Measurements from ENCODE around the gene PTPRG. TPM values are rescaled to one million over a fixed set of nuclear protein-coding genes. Genes with fewer than 3 reads are reported as not detected.

Gene PTPRG
- total RNA-seq, 1 experiment from 2014 or later = not detected

DNA sequence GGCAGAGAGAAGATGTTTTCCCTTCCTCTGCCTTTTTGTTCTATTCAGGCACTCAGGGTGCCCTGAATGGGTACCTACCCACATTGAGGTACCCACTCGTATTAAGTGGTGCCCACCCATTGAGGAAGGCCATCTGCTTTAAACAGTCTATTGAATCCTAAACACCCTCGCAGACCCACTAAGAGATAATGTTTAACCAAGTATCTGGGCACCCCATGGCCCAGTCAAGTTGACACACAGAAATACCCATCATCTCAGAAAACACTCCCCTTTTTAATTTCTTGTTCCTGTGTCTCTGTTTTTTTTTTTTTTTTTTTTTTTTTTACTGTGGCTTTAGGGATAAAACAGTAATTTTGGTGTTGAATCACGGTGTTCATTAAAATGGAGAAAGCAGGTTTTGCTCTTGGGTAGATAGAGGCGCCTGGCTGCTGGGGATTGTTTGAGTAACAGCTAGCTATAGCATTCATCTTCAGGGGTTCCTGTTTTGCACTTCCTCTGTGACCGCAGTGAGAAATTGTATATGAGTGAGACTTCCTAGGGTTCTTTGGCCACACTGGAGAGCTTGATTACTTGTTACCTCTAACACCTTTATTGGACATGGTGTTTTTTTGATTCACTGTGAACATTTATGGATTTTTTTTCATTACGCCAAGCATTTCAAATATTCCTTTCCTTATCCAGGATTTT is 259.1 kb downstream of the PTPRG start:
- no peak for DNase-seq (ENCODE audit: low spot score)

DNA sequence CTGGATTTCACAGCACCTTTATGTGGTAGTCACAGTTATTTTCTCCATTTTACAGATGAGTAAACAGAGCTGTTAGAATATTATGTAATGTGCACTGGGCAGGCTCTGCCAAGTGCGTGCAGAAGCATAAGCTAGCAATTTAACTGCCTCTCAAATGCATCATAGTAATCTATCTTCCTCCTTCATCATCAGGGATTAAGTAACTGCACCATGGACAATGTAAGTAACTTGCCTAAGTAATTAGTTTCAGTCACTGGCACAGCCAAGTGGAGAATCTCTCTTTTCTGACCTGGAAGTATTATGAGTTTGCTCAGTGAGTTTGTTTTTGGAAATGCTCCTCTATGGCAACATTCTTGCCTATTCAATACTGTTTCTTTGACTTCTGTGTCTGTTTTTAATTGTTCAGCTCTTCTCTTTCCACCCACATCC is 260.5 kb downstream of the PTPRG start:
- DNase-seq (ENCODE audit: low spot score) = no peak

DNA sequence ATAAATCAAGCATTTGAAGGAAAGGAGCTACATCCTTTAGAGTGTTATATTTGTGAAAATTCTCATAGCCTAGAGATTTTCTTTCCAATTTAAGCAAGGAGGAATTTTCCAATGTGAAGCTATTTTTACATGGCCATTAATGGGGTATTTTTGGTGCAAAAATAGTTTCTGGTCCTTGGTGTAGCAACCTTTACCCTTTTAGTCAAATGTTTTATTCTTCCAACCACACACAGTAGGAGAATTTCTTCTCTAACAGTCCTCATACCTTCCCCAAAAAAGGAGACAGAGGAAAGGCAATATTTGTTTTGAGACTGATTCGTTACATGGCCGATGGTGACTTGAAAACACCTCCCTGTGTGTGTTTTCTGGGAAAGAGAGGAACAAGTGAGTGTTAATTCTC is 261.2 kb downstream of the PTPRG start:
- DNase-seq (ENCODE audit: low spot score) = no peak

DNA sequence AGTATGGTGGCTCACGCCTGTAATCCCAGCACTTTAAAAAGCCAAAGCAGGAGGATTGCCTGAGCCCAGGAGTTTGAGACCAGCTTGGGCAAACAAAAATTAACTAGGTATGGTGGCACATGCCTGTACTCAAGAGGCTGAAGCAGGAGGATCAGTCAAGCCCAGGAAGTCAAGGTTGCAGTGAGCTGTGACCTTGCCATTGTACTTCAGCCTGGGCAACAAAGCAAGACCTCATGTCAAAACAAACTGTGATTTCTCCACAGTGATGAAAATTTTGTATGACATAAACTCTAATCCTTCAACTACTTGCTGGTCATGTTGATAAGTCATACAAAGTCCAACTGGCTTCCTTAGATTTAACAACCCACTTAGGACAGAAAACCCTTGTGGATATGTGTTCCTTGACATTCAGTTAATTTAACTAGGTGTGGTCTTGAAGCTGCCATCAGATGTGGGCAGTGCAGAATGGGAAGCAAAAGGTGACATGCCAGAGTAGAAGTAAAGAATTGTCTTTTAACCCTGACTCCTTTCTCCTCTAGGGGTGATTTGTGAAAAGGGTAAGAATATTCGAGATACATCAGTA is 263.3 kb downstream of the PTPRG start:
- no peak for DNase-seq (ENCODE audit: low spot score)

DNA sequence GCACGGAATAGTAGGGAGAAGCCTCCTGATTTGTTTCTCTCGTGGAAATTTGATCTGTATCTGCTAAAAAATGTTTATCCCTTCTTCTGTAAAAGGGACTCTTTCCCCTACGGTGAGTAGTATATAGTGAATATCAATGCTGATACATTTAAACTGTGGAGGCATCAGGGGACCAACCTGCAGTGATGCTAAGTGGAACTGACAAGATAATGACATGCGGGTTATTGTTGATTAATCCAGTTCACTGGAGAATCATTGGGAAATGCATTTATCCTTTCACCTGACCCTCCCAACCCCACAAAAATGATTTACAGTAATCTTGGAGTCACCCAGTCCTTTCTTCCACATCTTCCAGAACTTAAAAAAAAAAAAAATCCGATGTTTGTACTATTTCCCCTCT is 264.8 kb downstream of the PTPRG start:
- DNase-seq (ENCODE audit: low spot score) = no peak

DNA sequence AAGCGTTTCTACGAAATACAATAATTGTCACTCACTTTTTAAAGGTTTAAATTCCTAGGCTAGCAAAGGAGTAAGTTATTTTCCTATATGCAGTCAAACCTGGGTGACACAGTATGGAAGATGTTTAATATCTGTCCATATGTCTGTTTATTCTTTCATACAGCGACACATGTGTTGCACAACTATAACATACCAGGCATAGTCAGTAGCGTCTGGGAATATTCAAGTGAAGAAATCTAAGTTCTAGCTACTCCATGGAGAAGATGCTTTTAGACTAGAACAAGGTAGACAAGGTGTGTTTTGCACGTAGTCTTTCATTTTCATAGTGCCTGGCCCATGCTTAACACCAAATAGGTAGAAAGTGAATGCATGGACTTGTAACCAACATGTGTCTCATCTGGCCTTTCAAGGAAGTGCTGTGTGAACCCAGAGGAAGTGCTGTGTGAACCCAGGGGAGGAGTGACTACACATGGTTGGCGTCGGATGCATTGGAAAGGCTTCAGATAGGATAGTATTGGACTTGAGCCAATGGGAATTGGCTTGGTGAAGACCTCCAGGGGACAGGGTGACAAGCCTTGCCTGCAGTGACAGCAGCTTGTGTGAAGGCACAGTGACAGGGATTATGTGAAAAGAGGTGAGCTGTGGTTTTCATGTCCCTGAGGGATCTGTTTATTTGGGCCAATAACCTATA is 267.0 kb downstream of the PTPRG start:
- no peak for DNase-seq (ENCODE audit: low spot score)

DNA sequence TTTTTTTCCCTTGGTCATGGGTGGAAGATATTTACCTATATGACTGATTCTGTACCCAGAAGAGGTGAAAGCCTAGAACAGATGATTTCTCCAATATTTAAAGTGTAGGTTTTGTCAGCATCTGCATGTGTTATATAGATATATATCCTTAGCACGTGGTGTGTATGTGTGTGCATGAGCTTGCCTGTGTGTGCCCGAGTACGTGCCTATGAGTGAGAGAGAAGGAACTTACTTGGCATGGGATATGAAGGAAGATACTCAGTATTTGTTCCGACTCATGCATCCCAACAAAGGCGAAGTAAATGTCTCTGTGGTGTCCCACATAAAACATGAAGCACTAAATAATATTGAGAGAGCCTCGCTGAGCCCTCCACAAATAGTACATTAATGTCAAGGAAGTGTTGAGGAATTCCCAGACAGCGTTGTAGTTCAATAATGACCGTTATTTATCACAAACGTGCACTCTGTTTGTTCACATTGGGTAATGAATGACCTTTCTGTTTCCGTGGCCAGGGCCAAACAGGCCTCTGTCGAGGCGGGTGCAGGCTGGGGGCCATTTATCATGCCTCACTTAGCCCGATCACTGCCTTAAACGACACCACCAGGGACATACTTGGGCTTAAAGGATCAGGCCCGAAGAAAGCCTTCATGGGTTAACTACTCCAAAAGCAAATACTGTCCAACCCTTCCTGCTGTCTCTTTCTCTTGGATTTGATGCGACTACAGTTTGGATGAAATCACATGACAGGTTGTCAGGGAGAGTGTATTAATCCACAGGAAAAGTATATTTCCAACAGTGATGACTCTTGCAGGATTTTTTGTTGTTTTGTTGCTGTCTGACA is 267.7 kb downstream of the PTPRG start:
- DNase-seq (ENCODE audit: low spot score) = no peak

DNA sequence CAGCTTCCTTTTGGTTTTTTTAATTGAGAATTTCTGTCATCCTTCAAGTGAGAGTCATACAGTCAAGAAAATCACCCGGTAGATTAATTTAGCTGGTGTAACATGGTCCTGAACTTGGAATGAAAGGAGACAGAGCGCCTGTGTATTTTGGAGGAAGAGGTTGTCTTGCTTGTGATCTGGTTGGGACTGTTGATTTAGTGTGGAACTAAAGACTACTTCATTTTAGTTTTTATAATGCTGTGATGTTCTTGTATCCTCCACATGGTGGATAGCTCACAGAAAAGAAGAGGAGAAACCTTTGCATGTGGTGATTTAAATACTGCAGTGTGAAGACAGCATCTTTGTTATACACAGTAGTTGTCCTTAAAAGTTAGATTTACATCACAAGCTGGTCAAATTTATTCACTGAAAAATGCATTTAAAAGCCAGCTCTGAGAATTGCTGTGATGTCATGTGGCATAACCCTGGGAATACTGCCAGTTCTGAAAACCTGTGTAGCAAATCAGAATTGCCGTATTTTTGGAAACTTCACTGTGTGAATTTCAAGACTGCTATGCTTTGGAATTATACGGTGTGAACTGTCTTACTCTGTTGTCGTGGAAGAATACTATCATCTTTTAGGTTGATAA is 268.5 kb downstream of the PTPRG start:
- no peak for DNase-seq (ENCODE audit: low spot score)

DNA sequence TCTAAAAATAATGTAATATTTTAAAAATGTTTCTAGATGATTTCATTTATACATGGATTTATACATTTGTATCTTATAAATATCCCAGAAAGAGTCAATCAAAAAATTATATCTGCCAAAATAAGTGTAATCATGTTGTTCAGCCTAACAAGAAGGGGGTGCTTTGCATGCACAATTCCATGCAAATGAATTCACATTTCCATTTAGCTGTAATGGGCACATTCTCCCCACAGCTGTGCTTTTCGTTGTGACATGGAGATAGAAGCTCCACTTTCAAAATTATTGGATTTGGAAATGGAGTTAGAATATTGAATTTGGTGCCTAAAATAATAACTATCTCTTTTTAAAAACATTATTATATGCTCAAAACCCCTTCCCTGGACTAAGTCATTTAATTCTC is 270.6 kb downstream of the PTPRG start:
- DNase-seq (ENCODE audit: low spot score) = no peak

DNA sequence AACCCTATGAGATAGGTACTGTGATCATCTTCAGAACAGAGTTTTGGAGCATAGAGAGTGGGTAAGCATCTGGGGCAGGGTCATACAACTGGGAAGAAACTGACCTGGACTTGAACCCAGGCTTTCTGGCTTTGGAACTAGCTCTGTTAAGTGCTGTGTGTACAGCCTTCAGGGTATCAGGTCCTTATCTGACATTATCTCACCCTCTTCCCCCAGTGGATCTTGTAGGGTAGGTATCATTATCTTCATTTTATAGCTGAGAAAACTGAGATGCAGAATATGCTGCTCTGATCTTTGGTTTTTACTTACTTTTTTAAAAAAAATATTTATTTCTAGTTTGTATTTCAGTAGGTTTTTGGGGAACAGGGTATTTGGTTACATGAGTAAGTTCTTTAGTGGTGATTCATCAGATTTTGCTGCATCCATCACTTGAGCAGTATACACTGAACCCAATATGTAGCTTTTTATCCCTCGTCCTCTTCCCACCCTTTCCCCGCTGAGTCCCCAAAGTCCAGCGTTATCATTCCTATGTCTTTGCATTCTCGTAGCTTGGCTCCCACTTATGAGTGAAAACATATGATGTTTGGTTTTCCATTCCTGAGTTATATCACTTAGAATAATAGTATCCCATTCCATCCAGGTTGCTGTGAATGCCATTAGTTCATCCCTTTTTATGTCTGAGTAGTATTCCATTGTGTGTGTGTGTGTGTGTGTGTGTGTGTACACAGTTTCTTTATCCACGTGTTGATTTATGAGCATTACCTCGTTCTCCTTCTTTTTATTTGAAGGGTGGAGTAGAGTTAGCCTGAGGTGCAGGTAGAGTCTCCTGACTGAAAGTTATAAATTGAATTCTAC is 271.2 kb downstream of the PTPRG start:
- no peak for DNase-seq (ENCODE audit: low spot score)

DNA sequence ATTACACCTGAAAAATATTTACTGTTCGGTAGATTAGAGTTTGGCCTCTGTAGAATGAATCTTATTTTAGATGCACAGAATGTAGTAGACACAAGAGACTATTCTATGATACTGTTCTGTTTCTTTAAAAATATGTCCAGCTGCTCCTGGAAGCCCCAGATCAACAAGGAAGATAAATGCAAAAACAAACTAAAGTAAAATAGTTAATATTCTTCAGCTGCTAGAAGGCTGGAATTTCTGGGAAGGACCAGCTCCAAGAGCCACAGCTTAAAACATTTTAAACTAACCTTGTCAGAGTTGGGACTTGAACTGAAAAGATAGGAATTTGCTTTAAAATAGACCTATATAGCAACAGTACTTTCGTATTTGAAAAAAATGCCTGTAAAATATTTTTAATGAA is 277.9 kb downstream of the PTPRG start:
- DNase-seq (ENCODE audit: low spot score) = no peak

DNA sequence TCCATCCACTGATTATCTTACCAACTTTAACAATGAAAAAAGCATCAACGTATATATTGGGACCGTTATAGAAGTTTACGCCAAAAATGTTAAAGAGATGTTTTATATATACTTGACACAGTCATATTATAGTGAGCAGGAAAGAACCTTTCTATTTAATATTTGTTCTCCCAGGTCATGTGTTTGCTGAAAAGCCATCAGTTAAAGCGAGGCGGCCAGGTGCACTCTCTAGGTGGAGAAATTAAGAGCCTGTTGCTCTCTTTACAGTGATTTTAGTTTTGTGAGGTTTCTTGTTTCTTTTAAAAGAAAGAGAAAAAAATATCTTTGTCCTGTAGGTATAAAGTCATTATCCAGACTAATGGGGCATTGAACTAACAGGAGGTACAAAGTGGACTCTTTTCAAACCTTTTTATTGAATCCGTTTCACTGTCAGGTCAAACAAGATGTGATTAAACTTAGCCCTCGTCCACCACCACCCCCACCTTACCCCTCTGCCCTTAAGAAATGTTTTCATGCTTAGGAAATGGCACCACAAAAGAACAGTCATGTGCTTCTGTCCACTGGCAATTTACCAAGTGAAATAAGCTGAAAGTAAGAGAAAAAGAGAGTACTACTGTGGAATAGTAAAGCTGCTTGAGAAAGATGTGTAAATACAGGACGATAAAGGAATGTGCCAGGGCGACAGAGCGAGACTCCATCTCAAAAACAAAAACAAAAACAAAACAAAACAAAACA is 279.9 kb downstream of the PTPRG start:
- no peak for DNase-seq (ENCODE audit: low spot score)

DNA sequence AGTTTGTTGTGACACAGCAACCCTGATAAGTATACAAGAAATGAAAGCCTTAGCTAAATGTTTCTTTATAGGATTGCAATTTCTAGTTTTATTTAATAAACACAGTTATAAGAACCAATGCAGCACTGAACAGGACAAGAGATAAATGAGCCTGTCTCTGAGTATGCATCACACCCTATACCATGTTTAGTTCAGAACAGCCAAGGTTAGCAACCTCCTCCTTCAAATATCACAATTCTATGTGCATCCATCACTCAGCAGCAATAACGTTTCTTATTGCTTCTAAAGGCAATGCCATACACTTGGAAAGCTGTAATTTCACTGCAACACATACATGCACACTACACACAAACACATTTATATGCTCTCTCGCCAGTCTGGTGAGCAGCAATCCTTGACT is 280.6 kb downstream of the PTPRG start:
- no peak for DNase-seq (ENCODE audit: low spot score)

DNA sequence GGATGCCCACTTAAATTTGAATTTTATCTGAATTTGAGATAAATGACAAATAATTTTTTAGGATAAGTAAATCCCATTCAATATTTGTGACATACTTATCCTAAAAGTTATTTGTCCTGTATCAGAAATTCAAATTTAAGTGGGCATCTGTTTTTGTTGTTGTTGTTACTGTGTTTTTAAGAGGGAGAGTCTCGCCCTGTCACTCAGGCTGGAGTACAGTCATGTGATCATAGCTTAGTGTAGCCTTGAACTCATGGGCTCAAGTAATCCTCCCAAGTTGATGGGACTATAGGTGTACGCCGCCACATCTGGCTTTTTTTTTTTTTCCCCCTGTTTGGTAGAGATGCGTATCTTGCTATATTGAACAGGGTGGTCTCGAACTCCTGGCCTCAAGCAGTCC is 283.0 kb downstream of the PTPRG start:
- DNase-seq (ENCODE audit: low spot score) = no peak

DNA sequence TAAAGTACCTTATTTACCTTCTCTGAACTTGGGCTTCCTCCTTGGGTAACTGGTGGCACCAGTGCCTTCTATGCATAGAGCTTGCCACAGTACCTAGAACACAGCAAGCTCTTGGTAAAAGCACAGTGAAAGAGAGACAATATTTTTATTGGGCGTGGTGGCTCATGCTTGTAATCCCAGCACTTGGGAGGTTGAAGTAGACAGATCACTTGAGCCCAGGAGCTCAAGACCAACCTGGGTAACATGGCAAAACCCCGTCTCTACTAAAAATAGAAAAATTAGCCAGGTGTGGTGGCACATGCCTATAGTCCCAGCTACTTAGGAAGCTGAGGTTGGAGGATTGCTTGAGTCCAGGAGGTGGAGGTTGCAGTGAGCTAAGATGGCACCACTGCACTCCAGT is 285.1 kb downstream of the PTPRG start:
- no peak for DNase-seq (ENCODE audit: low spot score)

DNA sequence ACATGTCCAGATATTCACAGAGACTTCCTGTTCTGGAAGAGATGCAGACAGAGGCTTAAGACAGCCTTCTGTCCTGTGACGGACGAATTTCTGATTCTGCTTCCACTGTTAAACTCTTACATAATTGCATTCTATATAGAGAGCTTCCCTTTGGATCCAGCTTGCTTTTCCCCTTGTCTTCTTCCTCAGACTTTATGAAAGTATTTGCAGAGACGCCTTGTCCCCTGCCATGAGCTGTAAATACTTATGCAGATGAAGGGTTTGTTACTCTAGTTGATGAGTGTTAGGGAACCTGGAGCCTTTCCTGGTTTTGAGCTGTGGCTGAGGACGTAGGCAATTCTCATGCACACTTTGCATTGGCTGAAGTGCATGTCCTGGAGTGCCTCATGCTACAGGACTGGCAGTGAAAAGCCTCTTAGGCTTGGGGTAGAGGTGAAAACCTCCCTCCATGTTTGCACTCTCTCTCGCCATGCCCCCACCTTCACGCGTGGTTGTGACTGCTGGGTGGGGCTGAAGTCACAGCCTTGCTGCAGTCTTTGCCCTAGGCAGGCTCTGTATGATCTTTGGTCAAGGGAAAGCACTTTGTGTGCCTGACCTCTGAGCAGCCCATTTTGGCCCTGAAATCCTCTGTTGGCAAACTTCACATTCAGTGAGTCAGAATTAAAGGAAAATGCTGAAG is 286.6 kb downstream of the PTPRG start:
- no peak for DNase-seq (ENCODE audit: low spot score)

DNA sequence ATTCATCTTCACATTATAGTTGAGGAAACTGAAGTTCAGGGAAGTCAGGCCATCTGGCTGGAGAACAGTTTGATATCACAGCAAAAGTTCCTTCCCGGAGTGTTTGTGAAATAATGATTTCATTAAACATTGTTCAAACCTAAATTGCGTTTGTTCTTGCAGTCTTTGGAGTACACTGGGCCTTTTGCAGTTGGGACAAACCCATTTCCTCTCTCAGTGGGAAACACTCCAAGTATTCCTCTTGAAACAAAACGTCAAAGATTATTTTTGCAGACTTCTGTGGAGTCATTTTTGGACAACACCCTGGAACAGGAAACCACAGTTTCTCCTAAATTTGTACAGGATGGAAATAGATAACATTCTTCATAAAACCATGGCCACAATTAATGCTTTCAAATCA is 287.5 kb downstream of the PTPRG start:
- DNase-seq (ENCODE audit: low spot score) = no peak

DNA sequence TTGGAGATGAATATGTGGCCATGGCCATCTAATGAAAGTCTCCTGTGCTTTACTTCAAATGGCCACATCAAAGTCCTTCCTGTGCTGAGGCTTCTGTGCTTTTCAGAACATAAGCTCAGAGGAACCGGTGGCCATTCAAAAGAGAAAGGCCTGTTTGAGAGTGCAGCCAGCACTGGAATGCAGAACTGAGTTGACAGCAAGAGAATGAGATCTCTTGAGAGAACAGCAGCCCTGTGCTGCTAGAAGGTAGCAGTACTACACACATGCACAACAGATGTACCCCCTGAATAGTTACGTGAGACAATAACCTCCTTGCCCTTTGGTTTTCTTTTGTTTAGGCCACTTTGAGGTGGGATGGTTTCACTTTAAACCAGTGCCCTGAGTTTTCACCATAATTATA is 292.5 kb downstream of the PTPRG start:
- no peak for DNase-seq (ENCODE audit: low spot score)

DNA sequence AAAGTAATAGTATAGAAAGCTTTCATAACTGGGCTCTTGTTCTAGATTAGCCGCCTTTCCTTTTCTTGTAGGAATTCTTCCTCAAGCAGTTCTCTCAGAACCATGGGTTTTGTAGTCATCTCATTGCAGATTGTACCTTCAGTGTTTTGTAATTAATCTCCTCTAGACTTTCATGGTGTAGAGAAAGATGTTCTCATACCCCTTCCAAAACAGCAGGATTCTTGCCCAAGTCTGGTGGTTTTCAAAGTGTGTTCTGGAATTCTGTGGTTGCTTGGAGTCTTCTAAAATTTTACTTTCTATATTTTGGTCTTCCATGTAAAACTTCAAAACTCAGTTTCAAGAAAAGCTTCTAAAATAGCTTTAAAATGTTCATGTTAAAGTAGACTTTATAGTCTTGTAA is 293.8 kb downstream of the PTPRG start:
- DNase-seq (ENCODE audit: low spot score) = no peak

DNA sequence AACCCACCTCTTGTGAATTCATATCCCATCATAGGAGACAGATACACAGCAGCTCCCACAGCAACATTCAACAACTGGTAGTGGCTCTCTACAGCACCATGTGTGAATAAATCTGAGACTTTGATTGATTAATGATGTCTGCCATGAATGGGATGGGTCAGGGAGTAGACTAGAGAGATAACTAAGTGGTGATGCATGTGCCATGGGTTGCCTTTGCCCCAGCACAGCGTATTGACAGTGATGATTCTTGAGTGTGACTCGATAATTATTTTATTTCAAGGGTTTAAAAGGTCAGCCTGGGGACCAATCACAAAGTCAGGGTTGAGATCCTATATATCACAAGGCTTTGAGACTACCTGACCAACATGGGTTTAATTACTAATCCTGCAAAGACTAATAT is 295.9 kb downstream of the PTPRG start:
- DNase-seq (ENCODE audit: low spot score) = no peak

Measured in HT-29 (cell line).